ENCODE results near the gene RAB35.

DNA sequence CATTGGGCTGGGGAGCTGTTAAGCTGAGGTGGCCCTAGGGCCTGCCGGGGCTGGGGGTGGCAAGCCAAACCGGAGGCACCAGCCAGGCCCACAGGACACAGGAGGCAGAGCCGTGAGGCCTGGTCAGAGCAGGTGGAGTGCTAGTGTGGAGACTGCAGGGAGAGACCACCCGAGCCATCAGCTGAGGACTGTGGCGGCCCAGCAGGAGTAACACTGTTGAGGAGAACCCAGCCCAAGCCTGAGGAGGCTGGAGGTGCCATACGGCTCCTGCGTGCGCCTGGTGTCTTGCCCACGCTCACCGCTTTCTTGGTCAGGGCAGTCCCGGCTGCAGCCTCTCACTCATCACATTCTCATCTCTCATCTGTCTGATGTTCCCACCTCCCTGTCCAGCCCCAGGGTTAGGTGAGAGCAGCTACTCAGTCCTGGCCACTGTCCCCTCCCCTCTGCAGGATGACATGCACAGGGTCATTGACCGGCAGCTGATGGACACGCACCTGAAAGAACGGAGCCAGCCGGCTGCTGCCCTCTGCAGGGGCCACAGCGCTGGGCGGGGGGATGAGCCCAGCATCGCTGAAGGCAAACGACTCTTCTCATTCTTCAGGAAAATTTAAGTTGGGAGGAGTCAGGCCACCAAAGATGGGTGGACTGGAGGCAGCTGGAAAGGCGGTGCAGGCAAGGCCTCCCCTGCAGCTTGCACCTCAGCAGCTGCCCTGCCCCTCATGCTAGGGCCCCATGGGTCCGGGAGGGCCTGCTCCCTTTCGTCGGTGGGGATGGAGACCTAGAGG lies 23.8 kb downstream of the RAB35 start:
- TF ChIP-seq BHLHE40 (IDR thresholded peaks at IDR 0.05; ENCODE audit: borderline replicate concordance) (no peak), TARDBP (IDR thresholded peaks at IDR 0.05) (no peak)
